PC-9 (cell line): ENCODE results near the gene CEP68.

Source experiments
- EZH2 ChIP-seq: fragments of 200-600 bp; sonication (generic); IDR thresholded peaks from 2 replicates; pipeline ENCODE4 v1.8.0; 2017; ENCODE audit warnings: antibody characterized with exemption, low read depth
- TF ChIP-seq, protein P1 (sequence below): fragments of 200-600 bp; sonication (generic); conservative IDR thresholded peaks from 2 replicates; pipeline ENCODE4 v1.6.1; 2017; ENCODE audit warnings: mixed run types, antibody characterized with exemption, mild to moderate bottlenecking, moderate library complexity

GRCh38 chr2:65025453-65026123 is 30.6 kb upstream of the CEP68 start:
- TF ChIP-seq, protein P1, sequence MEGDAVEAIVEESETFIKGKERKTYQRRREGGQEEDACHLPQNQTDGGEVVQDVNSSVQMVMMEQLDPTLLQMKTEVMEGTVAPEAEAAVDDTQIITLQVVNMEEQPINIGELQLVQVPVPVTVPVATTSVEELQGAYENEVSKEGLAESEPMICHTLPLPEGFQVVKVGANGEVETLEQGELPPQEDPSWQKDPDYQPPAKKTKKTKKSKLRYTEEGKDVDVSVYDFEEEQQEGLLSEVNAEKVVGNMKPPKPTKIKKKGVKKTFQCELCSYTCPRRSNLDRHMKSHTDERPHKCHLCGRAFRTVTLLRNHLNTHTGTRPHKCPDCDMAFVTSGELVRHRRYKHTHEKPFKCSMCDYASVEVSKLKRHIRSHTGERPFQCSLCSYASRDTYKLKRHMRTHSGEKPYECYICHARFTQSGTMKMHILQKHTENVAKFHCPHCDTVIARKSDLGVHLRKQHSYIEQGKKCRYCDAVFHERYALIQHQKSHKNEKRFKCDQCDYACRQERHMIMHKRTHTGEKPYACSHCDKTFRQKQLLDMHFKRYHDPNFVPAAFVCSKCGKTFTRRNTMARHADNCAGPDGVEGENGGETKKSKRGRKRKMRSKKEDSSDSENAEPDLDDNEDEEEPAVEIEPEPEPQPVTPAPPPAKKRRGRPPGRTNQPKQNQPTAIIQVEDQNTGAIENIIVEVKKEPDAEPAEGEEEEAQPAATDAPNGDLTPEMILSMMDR: no peak
- no peak for TF ChIP-seq EZH2
